MM.1S (cell line): Measurements from ENCODE around the gene CHRNB4.

Source experiments
- DNase-seq: peaks from one replicate; pipeline ENCODE4 v3.0.0-alpha.2; 2015
- H2AFZ ChIP-seq: fragments of 300-600 bp; sonication (generic); 2 replicates; pipeline ENCODE4 v1.6.0; 2016; ENCODE audit warnings: antibody characterized with exemption, low read length
- H3F3A ChIP-seq: fragments of 300-600 bp; sonication (generic); 2 replicates; pipeline ENCODE4 v1.6.1; 2016; ENCODE audit warnings: mild to moderate bottlenecking, antibody characterized with exemption, low read length, moderate library complexity, mixed read lengths; ENCODE audit not compliant: insufficient read depth
- H3K27ac ChIP-seq: fragments of 300-600 bp; sonication (generic); 2 replicates; pipeline ENCODE4 v1.5.1; 2016; ENCODE audit warnings: mild to moderate bottlenecking, low read length
- H3K27me3 ChIP-seq: fragments of 300-600 bp; sonication (generic); replicated peaks from 2 replicates; pipeline ENCODE4 v1.6.0; 2016; ENCODE audit warnings: low read length; ENCODE audit not compliant: insufficient read depth
- H3K36me3 ChIP-seq: fragments of 300-600 bp; sonication (generic); replicated peaks from 2 replicates; pipeline ENCODE4 v1.6.1; 2016; ENCODE audit warnings: mild to moderate bottlenecking, low read length, mixed read lengths; ENCODE audit not compliant: insufficient read depth
- H3K4me1 ChIP-seq: fragments of 300-600 bp; sonication (generic); 2 replicates; pipeline ENCODE4 v1.6.1; 2016; ENCODE audit warnings: low read length, mixed read lengths
- H3K4me2 ChIP-seq: fragments of 300-600 bp; sonication (generic); 2 replicates; pipeline ENCODE4 v1.6.0; 2016; ENCODE audit warnings: low read depth, low read length
- H3K4me3 ChIP-seq: fragments of 300-600 bp; sonication (generic); 2 replicates; pipeline ENCODE4 v1.5.1; 2016; ENCODE audit warnings: low read length, mixed read lengths
- H3K79me2 ChIP-seq: fragments of 300-600 bp; sonication (generic); 2 replicates; pipeline ENCODE4 v1.6.1; 2016; ENCODE audit warnings: mixed run types, low read length, mixed read lengths
- H3K9ac ChIP-seq: fragments of 300-600 bp; sonication (generic); 2 replicates; pipeline ENCODE4 v1.6.1; 2016; ENCODE audit warnings: low read length, mixed read lengths
- H3K9me2 ChIP-seq: fragments of 300-600 bp; sonication (generic); replicated peaks from 2 replicates; pipeline ENCODE4 v1.6.1; 2016; ENCODE audit warnings: mild to moderate bottlenecking, low read length, mixed read lengths; ENCODE audit not compliant: insufficient read depth
- H3K9me3 ChIP-seq: fragments of 300-600 bp; sonication (generic); replicated peaks from 2 replicates; pipeline ENCODE4 v1.6.1; 2016; ENCODE audit warnings: mild to moderate bottlenecking, low read length, mixed read lengths; ENCODE audit not compliant: insufficient read depth
- H4K20me1 ChIP-seq: fragments of 300-600 bp; sonication (generic); 2 replicates; pipeline ENCODE4 v1.6.1; 2016; ENCODE audit warnings: mild to moderate bottlenecking, low read length, moderate library complexity, mixed read lengths; ENCODE audit not compliant: insufficient read depth
- CTCF ChIP-seq: fragments of 300-600 bp; sonication (generic); IDR thresholded peaks from 2 replicates; pipeline ENCODE4 v1.5.1; 2016; ENCODE audit warnings: antibody characterized with exemption, low read length, mixed read lengths
- EZH2 ChIP-seq: fragments of 300-600 bp; sonication (generic); optimal IDR thresholded peaks from 2 replicates; pipeline ENCODE3; 2017; ENCODE audit warnings: low read depth, mild to moderate bottlenecking, antibody characterized with exemption, low read length, mixed read lengths
- EZH2phosphoT487 ChIP-seq: fragments of 300-600 bp; sonication (generic); IDR thresholded peaks from 2 replicates; pipeline ENCODE4 v1.6.1; 2018; ENCODE audit warnings: antibody characterized with exemption, low read length

Gene CHRNB4

GRCh38 chr15:78666010-78666409 is 25.0 kb upstream of the CHRNB4 start:
- Histone ChIP-seq H3K4me1 (peaks cover 1% of the 10 kb centered on the region; the same call in 1 of the 2 replicates), H3F3A (no peaks in the 10 kb centered on the region), H3K9me3 (no peaks in the 10 kb centered on the region), H3K4me2 (no peak overlapping the region), H3K9ac (no peak overlapping the region), H3K27me3 (no peaks in the 10 kb centered on the region), H2AFZ (no peak overlapping the region), H4K20me1 (no peaks in the 10 kb centered on the region), H3K4me3 (no peak overlapping the region), H3K27ac (no peak overlapping the region), H3K36me3 (no peaks in the 10 kb centered on the region), H3K9me2 (no peaks in the 10 kb centered on the region), H3K79me2 (no peaks in the 10 kb centered on the region)
- no peak for DNase-seq
- no peak for TF ChIP-seq EZH2phosphoT487
- TF ChIP-seq EZH2: no peak
- TF ChIP-seq CTCF: no peak

- Histone ChIP-seq H3K36me3 (no peaks in the 10 kb centered on the region), H3K9ac (no peak overlapping the region), H3K9me3 (no peaks in the 10 kb centered on the region), H2AFZ (no peak overlapping the region), H3K79me2 (no peaks in the 10 kb centered on the region), H3K4me3 (no peak overlapping the region), H4K20me1 (no peaks in the 10 kb centered on the region), H3K4me1 (peaks cover 10% of the 10 kb centered on the region), H3K9me2 (no peaks in the 10 kb centered on the region), H3F3A (no peaks in the 10 kb centered on the region), H3K27me3 (no peaks in the 10 kb centered on the region), H3K4me2 (no peak overlapping the region), H3K27ac (no peak overlapping the region)
- no peak for TF ChIP-seq CTCF
- no peak for TF ChIP-seq EZH2phosphoT487
- DNase-seq: no peak
Measured at GRCh38 chr15:78663703-78664102, 22.7 kb upstream of the CHRNB4 start.

DNA sequence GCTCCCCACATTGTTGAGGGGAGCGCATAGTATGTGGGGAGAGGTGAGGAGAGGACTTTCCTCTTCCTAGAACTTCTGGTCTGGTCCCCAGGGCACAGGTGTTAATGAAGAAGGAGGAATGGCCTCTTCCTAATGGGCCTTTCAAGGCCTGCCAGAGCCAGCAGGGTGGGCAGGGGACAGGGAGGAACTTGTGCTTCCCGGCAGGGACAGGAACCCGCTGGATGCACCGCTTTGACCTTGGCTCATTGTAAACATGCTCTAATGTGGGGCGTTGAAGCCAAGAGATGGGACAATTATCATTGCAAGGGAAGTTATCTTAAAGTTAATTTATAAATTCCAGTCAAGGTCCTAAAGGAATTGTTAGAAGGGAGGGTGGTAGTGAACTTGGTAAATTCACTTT is 21.0 kb upstream of the CHRNB4 start:
- Histone ChIP-seq H3K9me2 (no peaks in the 10 kb centered on the region), H3K79me2 (no peaks in the 10 kb centered on the region), H3K4me3 (no peak overlapping the region), H3K9ac (no peak overlapping the region), H3K4me1 (peaks cover 10% of the 10 kb centered on the region), H3K27me3 (no peaks in the 10 kb centered on the region), H3K4me2 (no peak overlapping the region), H3K27ac (no peak overlapping the region), H4K20me1 (no peaks in the 10 kb centered on the region), H3K9me3 (no peaks in the 10 kb centered on the region), H2AFZ (no peak overlapping the region), H3F3A (no peaks in the 10 kb centered on the region), H3K36me3 (no peaks in the 10 kb centered on the region)
- TF ChIP-seq CTCF (no peak), EZH2 (no peak), EZH2phosphoT487 (no peak)
- DNase-seq: no peak
